Activated naive CD4-positive, alpha-beta T cell treated with anti-CD3 and anti-CD28 coated beads, Interleukin-2, amount 10 ng/mL, durations not matched to agents 7 days and 5 days (primary cell): ENCODE data around the gene CHRNA4.

Experiments
- CTCF ChIA-PET: fragments of 350-600 bp; sonication (Branson Sonifier 250); formaldehyde crosslinking; loops from one replicate; lab custom pipeline; 2021; ENCODE audit warnings: antibody characterized with exemption; lab: Charles Lee
- DNase-seq: peaks from one replicate; pipeline ENCODE4 v3.0.0-alpha.2; 2020
- H3K27ac Mint-ChIP-seq: one replicate; pipeline ENCODE4 v1.8.0; 2021; ENCODE audit warnings: mild to moderate bottlenecking, moderate library complexity, mixed read lengths
- H3K27me3 Mint-ChIP-seq: one replicate; pipeline ENCODE4 v1.8.0; 2021; ENCODE audit warnings: mild to moderate bottlenecking, mixed read lengths
- H3K36me3 Mint-ChIP-seq: one replicate; pipeline ENCODE4 v1.8.0; 2021; ENCODE audit warnings: mixed read lengths
- H3K4me1 Mint-ChIP-seq: one replicate; pipeline ENCODE4 v1.8.0; 2021; ENCODE audit warnings: mixed read lengths
- H3K4me3 Mint-ChIP-seq: one replicate; pipeline ENCODE4 v1.8.0; 2021; ENCODE audit warnings: mild to moderate bottlenecking, moderate library complexity, mixed read lengths
- H3K9me3 Mint-ChIP-seq: one replicate; pipeline ENCODE4 v1.8.0; 2021; ENCODE audit warnings: mixed read lengths

CHRNA4 gene

GRCh38 chr20:63357921-63358905 lies 2.9 kb downstream of the CHRNA4 start:
- H3K27ac Mint-ChIP-seq: no peak overlapping the region

GRCh38 chr20:63356931-63357879 lies 3.9 kb downstream of the CHRNA4 start:
- Mint-ChIP-seq H3K4me1 (no peaks in the 10 kb centered on the region), H3K36me3 (no peaks in the 10 kb centered on the region), H3K27me3 (peaks cover 33% of the 10 kb centered on the region), H3K4me3 (no peak overlapping the region), H3K9me3 (peaks cover 3% of the 10 kb centered on the region), H3K27ac (no peak overlapping the region)
- no peak for DNase-seq
- CTCF ChIA-PET: interaction anchor here (0.7 to 1.2 kb wide), 2 partner anchors 24 to 134 kb away, joined by 3 read pairs; no protein-coding TSS in a partner anchor

More at GRCh38 chr20:63357921-63358905, 2.9 kb downstream of the CHRNA4 start:
- H3K27me3 Mint-ChIP-seq: peaks cover 43% of the 10 kb centered on the region
- H3K36me3 Mint-ChIP-seq: peaks cover 2% of the 10 kb centered on the region
- no peaks in the 10 kb centered on the region for H3K9me3 Mint-ChIP-seq
- no peak for DNase-seq
- H3K4me3 Mint-ChIP-seq: no peak overlapping the region
- no peaks in the 10 kb centered on the region for H3K4me1 Mint-ChIP-seq
- CTCF ChIA-PET: no interaction called here

GRCh38 chr20:63356511-63356910 lies 4.6 kb downstream of the CHRNA4 start:
- CTCF ChIA-PET: interaction anchor here (0.7 to 1.2 kb wide), 2 partner anchors 25 to 134 kb away, joined by 3 read pairs; no protein-coding TSS in a partner anchor
- DNase-seq: no peak
- H3K27ac Mint-ChIP-seq: no peak overlapping the region
- H3K4me3 Mint-ChIP-seq: no peak overlapping the region
- H3K27me3 Mint-ChIP-seq: peaks cover 26% of the 10 kb centered on the region
- no peaks in the 10 kb centered on the region for H3K36me3 Mint-ChIP-seq
- peaks cover 3% of the 10 kb centered on the region for H3K9me3 Mint-ChIP-seq
- H3K4me1 Mint-ChIP-seq: no peaks in the 10 kb centered on the region

- DNase-seq: no peak
- CTCF ChIA-PET: interaction anchor here (1.2 kb wide), 1 partner anchor 133 kb away, joined by 3 read pairs; no protein-coding TSS in a partner anchor
- H3K27ac Mint-ChIP-seq: no peak overlapping the region
- H3K9me3 Mint-ChIP-seq: peaks cover 6% of the 10 kb centered on the region
- no peak overlapping the region for H3K4me3 Mint-ChIP-seq
- no peaks in the 10 kb centered on the region for H3K36me3 Mint-ChIP-seq
- peaks cover 23% of the 10 kb centered on the region for H3K27me3 Mint-ChIP-seq
- no peaks in the 10 kb centered on the region for H3K4me1 Mint-ChIP-seq
Observed at GRCh38 chr20:63355781-63356295, 5.3 kb downstream of the CHRNA4 start.

GRCh38 chr20:63354636-63355350 lies 6.4 kb downstream of the CHRNA4 start:
- no peak overlapping the region for H3K27ac Mint-ChIP-seq
- H3K4me1 Mint-ChIP-seq: no peaks in the 10 kb centered on the region
- no peak overlapping the region for H3K4me3 Mint-ChIP-seq
- CTCF ChIA-PET: no interaction called here
- H3K27me3 Mint-ChIP-seq: peaks cover 16% of the 10 kb centered on the region
- DNase-seq: no peak
- peaks cover 13% of the 10 kb centered on the region for H3K9me3 Mint-ChIP-seq
- no peaks in the 10 kb centered on the region for H3K36me3 Mint-ChIP-seq

- H3K36me3 Mint-ChIP-seq: no peaks in the 10 kb centered on the region
- no peaks in the 10 kb centered on the region for H3K4me1 Mint-ChIP-seq
- peaks cover 3% of the 10 kb centered on the region for H3K27me3 Mint-ChIP-seq
- peaks cover 13% of the 10 kb centered on the region for H3K9me3 Mint-ChIP-seq
- no peak overlapping the region for H3K27ac Mint-ChIP-seq
- CTCF ChIA-PET: no interaction called here
- no peak overlapping the region for H3K4me3 Mint-ChIP-seq
- DNase-seq: no peak
Observed at GRCh38 chr20:63352811-63353221, 8.3 kb downstream of the CHRNA4 start.

- DNase-seq: no peak
- no peaks in the 10 kb centered on the region for H3K4me1 Mint-ChIP-seq
- no peak overlapping the region for H3K4me3 Mint-ChIP-seq
- no peaks in the 10 kb centered on the region for H3K36me3 Mint-ChIP-seq
- no peak overlapping the region for H3K27ac Mint-ChIP-seq
- CTCF ChIA-PET: no interaction called here
- H3K9me3 Mint-ChIP-seq: peaks cover 13% of the 10 kb centered on the region
- H3K27me3 Mint-ChIP-seq: peaks cover 3% of the 10 kb centered on the region
Observed at GRCh38 chr20:63351811-63352591, 9.1 kb downstream of the CHRNA4 start.

- H3K9me3 Mint-ChIP-seq: peaks cover 13% of the 10 kb centered on the region
- H3K27me3 Mint-ChIP-seq: peaks cover 3% of the 10 kb centered on the region
- DNase-seq: no peak
- CTCF ChIA-PET: no interaction called here
- H3K36me3 Mint-ChIP-seq: no peaks in the 10 kb centered on the region
- H3K27ac Mint-ChIP-seq: no peak overlapping the region
- H3K4me3 Mint-ChIP-seq: no peak overlapping the region
- no peaks in the 10 kb centered on the region for H3K4me1 Mint-ChIP-seq
Observed at GRCh38 chr20:63351326-63351700, 9.8 kb downstream of the CHRNA4 start.

GRCh38 chr20:63350597-63351325 lies 10.4 kb downstream of the CHRNA4 start:
- CTCF ChIA-PET: no interaction called here
- Mint-ChIP-seq H3K4me1 (no peaks in the 10 kb centered on the region), H3K27me3 (peaks cover 3% of the 10 kb centered on the region), H3K9me3 (peaks cover 13% of the 10 kb centered on the region), H3K36me3 (no peaks in the 10 kb centered on the region), H3K27ac (no peak overlapping the region), H3K4me3 (no peak overlapping the region)
- no peak for DNase-seq

- H3K27me3 Mint-ChIP-seq: peaks cover 3% of the 10 kb centered on the region
- no peak overlapping the region for H3K27ac Mint-ChIP-seq
- CTCF ChIA-PET: no interaction called here
- no peaks in the 10 kb centered on the region for H3K36me3 Mint-ChIP-seq
- DNase-seq: no peak
- H3K9me3 Mint-ChIP-seq: peaks cover 13% of the 10 kb centered on the region
- no peak overlapping the region for H3K4me3 Mint-ChIP-seq
- H3K4me1 Mint-ChIP-seq: no peaks in the 10 kb centered on the region
Observed at GRCh38 chr20:63350196-63350595, 11.0 kb downstream of the CHRNA4 start.

- Mint-ChIP-seq H3K9me3 (peaks cover 13% of the 10 kb centered on the region), H3K4me1 (no peaks in the 10 kb centered on the region), H3K4me3 (no peak overlapping the region), H3K27ac (no peak overlapping the region), H3K36me3 (no peaks in the 10 kb centered on the region), H3K27me3 (peaks cover 3% of the 10 kb centered on the region)
- no peak for DNase-seq
- CTCF ChIA-PET: no interaction called here
Observed at GRCh38 chr20:63349516-63349895, 11.6 kb downstream of the CHRNA4 start.

- CTCF ChIA-PET: no interaction called here
- DNase-seq: no peak
- peaks cover 13% of the 10 kb centered on the region for H3K9me3 Mint-ChIP-seq
- H3K27me3 Mint-ChIP-seq: peaks cover 3% of the 10 kb centered on the region
- H3K36me3 Mint-ChIP-seq: no peaks in the 10 kb centered on the region
- H3K27ac Mint-ChIP-seq: no peak overlapping the region
- H3K4me3 Mint-ChIP-seq: no peak overlapping the region
- H3K4me1 Mint-ChIP-seq: no peaks in the 10 kb centered on the region
Observed at GRCh38 chr20:63348828-63349515, 12.2 kb downstream of the CHRNA4 start.
